IMR-90 (cell line): Measurements from ENCODE around the gene TTC7B. TPM values are rescaled to one million over a fixed set of nuclear protein-coding genes. Genes with fewer than 3 reads are reported as not detected.

Source experiments
- ATAC-seq: fragments of 200-7000 bp; cut with Tn5 transposase; 2 replicates; pipeline ENCODE4 v1.9.1; 2020; ENCODE audit warnings: low read depth, mild to moderate bottlenecking, moderate library complexity
- BruUV-seq: library from RNA; stranded (reverse); fragments of 400-500 nt; replicated peaks from 2 replicates; lab custom pipeline; 2021; lab: Mats Ljungman, UMichigan
- CTCF ChIA-PET: fragments of 300-600 bp; formaldehyde crosslinking; extraction: SDS; loops from one replicate; lab custom pipeline; 2021; ENCODE audit warnings: antibody characterized with exemption; lab: Yijun Ruan, JAX
- POLR2A ChIA-PET: fragments of 300-600 bp; sonication (Branson Sonifier 250); formaldehyde crosslinking; loops from one replicate; lab custom pipeline; 2022; ENCODE audit warnings: antibody characterized with exemption; ENCODE audit not compliant: unreplicated experiment; lab: Charles Lee
- DNase-seq: peaks from one replicate; pipeline ENCODE4 v3.0.0; 2013
- H2AFZ ChIP-seq: replicated peaks from 2 replicates; pipeline ENCODE3; 2013; ENCODE audit warnings: low read length, mild to moderate bottlenecking; ENCODE audit not compliant: poor library complexity
- H2AK5ac ChIP-seq: 2 replicates; pipeline ENCODE4 v1.6.1; 2013; ENCODE audit warnings: low read depth, low read length, inconsistent platforms
- H2AK9ac ChIP-seq: replicated peaks from 2 replicates; pipeline ENCODE3; 2013; ENCODE audit warnings: mild to moderate bottlenecking, low read depth, low read length, moderate library complexity; ENCODE audit not compliant: poor library complexity
- H2BK120ac ChIP-seq: 2 replicates; pipeline ENCODE4 v1.6.1; 2013; ENCODE audit warnings: low read depth, low read length, inconsistent platforms
- H2BK15ac ChIP-seq: 3 replicates; pipeline ENCODE4 v1.6.1; 2013; ENCODE audit warnings: low read depth, low read length, inconsistent platforms
- H2BK20ac ChIP-seq: 2 replicates; pipeline ENCODE4 v1.6.1; 2013; ENCODE audit warnings: low read depth, mild to moderate bottlenecking, inconsistent platforms, low read length, moderate library complexity
- H2BK5ac ChIP-seq: 2 replicates; pipeline ENCODE4 v1.6.1; 2013; ENCODE audit warnings: mild to moderate bottlenecking, low read depth, low read length, inconsistent platforms; ENCODE audit not compliant: poor library complexity, severe bottlenecking
- H3K14ac ChIP-seq: replicated peaks from 2 replicates; pipeline ENCODE4 v1.6.1; 2013; ENCODE audit warnings: low read depth, low read length, inconsistent platforms
- H3K18ac ChIP-seq: 2 replicates; pipeline ENCODE4 v1.6.1; 2013; ENCODE audit warnings: low read depth, low read length, control low read depth
- H3K23ac ChIP-seq: 2 replicates; pipeline ENCODE4 v1.6.1; 2013; ENCODE audit warnings: low read depth, low read length, inconsistent platforms
- H3K27ac ChIP-seq: 2 replicates; pipeline ENCODE4 v1.5.1; 2013; ENCODE audit warnings: mild to moderate bottlenecking, control low read depth, low read length; ENCODE audit not compliant: insufficient read depth
- H3K27me3 ChIP-seq: 2 replicates; pipeline ENCODE4 v1.6.1; 2013; ENCODE audit warnings: low read length; ENCODE audit not compliant: control insufficient read depth, insufficient read depth
- H3K36me3 ChIP-seq: 2 replicates; pipeline ENCODE4 v1.6.1; 2013; ENCODE audit warnings: low read length, mixed read lengths; ENCODE audit not compliant: control insufficient read depth, insufficient read depth
- H3K4ac ChIP-seq: 2 replicates; pipeline ENCODE4 v1.6.1; 2013; ENCODE audit warnings: low read depth, low read length, inconsistent platforms
- H3K4me1 ChIP-seq: 2 replicates; pipeline ENCODE4 v1.6.1; 2013; ENCODE audit warnings: low read length, mixed read lengths; ENCODE audit not compliant: control insufficient read depth, insufficient read depth
- H3K4me2 ChIP-seq: 2 replicates; pipeline ENCODE4 v1.6.1; 2013; ENCODE audit warnings: low read depth, mild to moderate bottlenecking, control low read depth, low read length, moderate library complexity
- H3K4me3 ChIP-seq: 2 replicates; pipeline ENCODE4 v1.5.1; 2013; ENCODE audit warnings: low read depth, mild to moderate bottlenecking, control low read depth, low read length, moderate library complexity; ENCODE audit not compliant: insufficient read depth
- H3K56ac ChIP-seq: 2 replicates; pipeline ENCODE4 v1.6.1; 2013; ENCODE audit warnings: low read length, inconsistent platforms; ENCODE audit not compliant: insufficient read depth; ENCODE audit errors: extremely low read depth
- H3K79me1 ChIP-seq, 2 experiments: 2 replicates each; pipeline ENCODE4 v1.6.1; 2013; ENCODE audit warnings: low read length in 2 of 2, inconsistent platforms in 1 of 2, low read depth in 1 of 2
- H3K9ac ChIP-seq: 2 replicates; pipeline ENCODE4 v1.6.1; 2013; ENCODE audit warnings: low read depth, low read length, control low read depth
- H3K9me1 ChIP-seq: 2 replicates; pipeline ENCODE4 v1.6.1; 2013; ENCODE audit warnings: low read length, inconsistent platforms; ENCODE audit not compliant: insufficient read depth
- H3K9me3 ChIP-seq: 2 replicates; pipeline ENCODE4 v1.6.1; 2013; ENCODE audit warnings: low read length; ENCODE audit not compliant: control insufficient read depth, insufficient read depth
- H4K20me1 ChIP-seq: 2 replicates; pipeline ENCODE4 v1.6.1; 2013; ENCODE audit warnings: low read length, inconsistent platforms; ENCODE audit not compliant: insufficient read depth
- H4K5ac ChIP-seq: 2 replicates; pipeline ENCODE4 v1.6.1; 2013; ENCODE audit warnings: mild to moderate bottlenecking, low read depth, low read length, control low read depth
- H4K8ac ChIP-seq, 2 experiments: 2 replicates each; pipeline ENCODE4 v1.6.1; 2013; ENCODE audit warnings: low read depth in 2 of 2, low read length in 2 of 2, control low read depth in 1 of 2, inconsistent platforms in 1 of 2
- H4K91ac ChIP-seq: 2 replicates; pipeline ENCODE4 v1.6.1; 2013; ENCODE audit warnings: low read depth, low read length, inconsistent platforms; ENCODE audit not compliant: insufficient read depth
- CEBPB ChIP-seq: IDR thresholded peaks from 2 replicates; pipeline ENCODE4 v1.6.1; 2012; ENCODE audit warnings: low read depth, low read length, improper control_type of control experiment
- CHD1 ChIP-seq: IDR thresholded peaks from 2 replicates; pipeline ENCODE4 v1.6.1; 2012; ENCODE audit warnings: low read depth, low read length, improper control_type of control experiment
- MAFK ChIP-seq: IDR thresholded peaks from 2 replicates; pipeline ENCODE4 v1.6.1; 2012; ENCODE audit warnings: low read depth, low read length, improper control_type of control experiment
- MAZ ChIP-seq: IDR thresholded peaks from 2 replicates; pipeline ENCODE4 v1.6.1; 2012; ENCODE audit warnings: low read depth, mild to moderate bottlenecking, low read length, improper control_type of control experiment, moderate library complexity, borderline replicate concordance
- MXI1 ChIP-seq: IDR thresholded peaks from 2 replicates; pipeline ENCODE4 v1.6.1; 2012; ENCODE audit warnings: low read depth, mild to moderate bottlenecking, low read length, moderate library complexity, borderline replicate concordance
- NFE2L2 ChIP-seq: fragments of 150-350 bp; IDR thresholded peaks from 2 replicates; pipeline ENCODE4 v1.6.1; 2016; ENCODE audit warnings: low read depth, mild to moderate bottlenecking, low read length
- POLR2A ChIP-seq: IDR thresholded peaks from 2 replicates; pipeline ENCODE4 v1.6.1; 2012; ENCODE audit warnings: mild to moderate bottlenecking, low read depth, low read length
- RAD21 ChIP-seq: IDR thresholded peaks from 2 replicates; pipeline ENCODE4 v1.6.1; 2012; ENCODE audit warnings: low read length, improper control_type of control experiment
- RCOR1 ChIP-seq: IDR thresholded peaks from 2 replicates; pipeline ENCODE4 v1.6.1; 2012; ENCODE audit warnings: mild to moderate bottlenecking, low read length, improper control_type of control experiment; ENCODE audit not compliant: insufficient replicate concordance
- RFX5 ChIP-seq: IDR thresholded peaks from 2 replicates; pipeline ENCODE4 v1.8.0; 2012; ENCODE audit warnings: low read depth, mild to moderate bottlenecking, low read length, moderate library complexity
- SMC3 ChIP-seq: fragments of 150-350 bp; IDR thresholded peaks from 2 replicates; pipeline ENCODE4 v1.6.1; 2016; ENCODE audit warnings: low read depth, mild to moderate bottlenecking, antibody characterized with exemption, low read length, moderate library complexity
- WGBS, 2 experiments: methylation state at CpG; one replicate each; pipeline versions ENCODE4 v1.1.5 to v1.1.7; 2013; ENCODE audit warnings: missing lambda C conversion rate in 2 of 2; ENCODE audit not compliant: insufficient read length in 1 of 2; ENCODE audit errors: extremely low coverage in 2 of 2; 5-methylcytosine and 5-hydroxymethylcytosine counted together
- dilution Hi-C: fragments of 300-500 bp; cut with HindIII; formaldehyde crosslinking; loops from one replicate; pipeline ENCODE4 v1.14.3; 2018; ENCODE audit warnings: low sequenced_read_pairs; ENCODE audit not compliant: unreplicated experiment
- in situ Hi-C: fragments of 300-500 bp; cut with MboI; formaldehyde crosslinking; loops from 3 replicates; pipeline ENCODE4 v1.14.3; 2019; ENCODE audit warnings: low sequenced_read_pairs, inconsistent platforms, mixed read lengths
- intact Hi-C: fragments of 100-400 bp; cut with micrococcal nuclease; formaldehyde crosslinking; loops from 2 replicates; pipeline ENCODE4 v1.10.0; 2022
- polyA plus RNA-seq, 3 experiments: library from polyadenylated mRNA; depleted of rRNA; stranded (reverse); fragments of >200 nt; gene quantifications; 2 replicates each; pipeline ENCODE4 v1.2.3, GENCODE V29; 2012; ENCODE audit warnings: low replicate concordance in 1 of 3
- total RNA-seq: library from RNA; depleted of rRNA; stranded (reverse); fragments of >200 nt; gene quantifications from 2 replicates; pipeline ENCODE4 v1.2.3, GENCODE V29; 2012
- TF ChIP-seq, protein P1 (sequence below): fragments of 150-350 bp; IDR thresholded peaks from 2 replicates; pipeline ENCODE4 v1.6.1; 2016; ENCODE audit warnings: low read depth, mild to moderate bottlenecking, low read length, moderate library complexity, borderline replicate concordance
- TF ChIP-seq, protein P2 (sequence below): conservative IDR thresholded peaks from 2 replicates; pipeline ENCODE4 v1.5.1; 2012; ENCODE audit warnings: mild to moderate bottlenecking, low read depth, low read length, improper control_type of control experiment
- TF ChIP-seq, protein P3 (sequence below): fragments of 150-350 bp; IDR thresholded peaks from 2 replicates; pipeline ENCODE4 v1.6.1; 2017; ENCODE audit warnings: mild to moderate bottlenecking, antibody characterized with exemption, low read length, low read depth

Gene TTC7B
- total and polyA plus RNA-seq, 2 of the 4 experiments (the other 2 are of a cell fraction), result 18.1 to 35.3 TPM

DNA sequence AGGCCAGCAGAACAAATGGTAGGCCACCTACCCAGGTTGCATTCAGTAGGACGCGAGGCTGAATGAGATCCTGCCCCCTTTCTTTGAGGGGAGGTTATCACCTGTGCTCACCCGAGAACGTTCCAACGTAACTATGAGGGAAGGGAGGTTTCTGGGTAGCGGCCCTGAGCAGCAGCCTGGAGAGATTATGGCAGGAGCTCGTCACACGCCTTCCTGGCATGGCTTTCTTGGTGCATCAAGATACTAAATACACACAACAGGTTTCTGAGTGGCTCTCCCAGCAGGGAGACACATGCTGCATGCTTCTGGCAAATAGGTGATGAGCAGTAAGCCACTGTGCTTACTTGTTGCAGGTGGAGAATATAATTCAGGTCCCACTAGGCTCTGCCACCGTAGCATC, 271.7 kb downstream of the TTC7B start:
- no peak overlapping the region for H2BK15ac ChIP-seq
- no peak overlapping the region for H3K4me3 ChIP-seq
- BruUV-seq, result no TSS peak
- no peak overlapping the region for H4K5ac ChIP-seq
- H4K8ac ChIP-seq, result no peak overlapping the region
- ChIA-PET CTCF (no interaction called here), POLR2A (no interaction called here)
- H3K27me3 ChIP-seq, result no peaks in the 10 kb centered on the region
- dilution Hi-C loops (no loop called here), in situ Hi-C loops (no loop called here), intact Hi-C loops (no loop called here)
- no peak overlapping the region for H2AFZ ChIP-seq
- no peaks in the 10 kb centered on the region for H3K79me1 ChIP-seq
- no CpG with 5 or more reads among the region's 9 CpGs for WGBS, 2 experiments
- H3K4me2 ChIP-seq, result no peak overlapping the region
- H3K23ac ChIP-seq, result no peak overlapping the region
- H2AK5ac ChIP-seq, result no peak overlapping the region
- H3K9me3 ChIP-seq, result no peaks in the 10 kb centered on the region
- TF ChIP-seq POLR2A (no peak), NFE2L2 (no peak), CEBPB (no peak), RCOR1 (no peak), MXI1 (no peak), SMC3 (no peak), CHD1 (no peak), MAZ (no peak), RAD21 (no peak), RFX5 (no peak), MAFK (no peak)
- TF ChIP-seq, protein P1, sequence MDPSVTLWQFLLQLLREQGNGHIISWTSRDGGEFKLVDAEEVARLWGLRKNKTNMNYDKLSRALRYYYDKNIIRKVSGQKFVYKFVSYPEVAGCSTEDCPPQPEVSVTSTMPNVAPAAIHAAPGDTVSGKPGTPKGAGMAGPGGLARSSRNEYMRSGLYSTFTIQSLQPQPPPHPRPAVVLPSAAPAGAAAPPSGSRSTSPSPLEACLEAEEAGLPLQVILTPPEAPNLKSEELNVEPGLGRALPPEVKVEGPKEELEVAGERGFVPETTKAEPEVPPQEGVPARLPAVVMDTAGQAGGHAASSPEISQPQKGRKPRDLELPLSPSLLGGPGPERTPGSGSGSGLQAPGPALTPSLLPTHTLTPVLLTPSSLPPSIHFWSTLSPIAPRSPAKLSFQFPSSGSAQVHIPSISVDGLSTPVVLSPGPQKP, result no peak
- TF ChIP-seq, protein P2, sequence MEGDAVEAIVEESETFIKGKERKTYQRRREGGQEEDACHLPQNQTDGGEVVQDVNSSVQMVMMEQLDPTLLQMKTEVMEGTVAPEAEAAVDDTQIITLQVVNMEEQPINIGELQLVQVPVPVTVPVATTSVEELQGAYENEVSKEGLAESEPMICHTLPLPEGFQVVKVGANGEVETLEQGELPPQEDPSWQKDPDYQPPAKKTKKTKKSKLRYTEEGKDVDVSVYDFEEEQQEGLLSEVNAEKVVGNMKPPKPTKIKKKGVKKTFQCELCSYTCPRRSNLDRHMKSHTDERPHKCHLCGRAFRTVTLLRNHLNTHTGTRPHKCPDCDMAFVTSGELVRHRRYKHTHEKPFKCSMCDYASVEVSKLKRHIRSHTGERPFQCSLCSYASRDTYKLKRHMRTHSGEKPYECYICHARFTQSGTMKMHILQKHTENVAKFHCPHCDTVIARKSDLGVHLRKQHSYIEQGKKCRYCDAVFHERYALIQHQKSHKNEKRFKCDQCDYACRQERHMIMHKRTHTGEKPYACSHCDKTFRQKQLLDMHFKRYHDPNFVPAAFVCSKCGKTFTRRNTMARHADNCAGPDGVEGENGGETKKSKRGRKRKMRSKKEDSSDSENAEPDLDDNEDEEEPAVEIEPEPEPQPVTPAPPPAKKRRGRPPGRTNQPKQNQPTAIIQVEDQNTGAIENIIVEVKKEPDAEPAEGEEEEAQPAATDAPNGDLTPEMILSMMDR, result no peak
- TF ChIP-seq, protein P3, sequence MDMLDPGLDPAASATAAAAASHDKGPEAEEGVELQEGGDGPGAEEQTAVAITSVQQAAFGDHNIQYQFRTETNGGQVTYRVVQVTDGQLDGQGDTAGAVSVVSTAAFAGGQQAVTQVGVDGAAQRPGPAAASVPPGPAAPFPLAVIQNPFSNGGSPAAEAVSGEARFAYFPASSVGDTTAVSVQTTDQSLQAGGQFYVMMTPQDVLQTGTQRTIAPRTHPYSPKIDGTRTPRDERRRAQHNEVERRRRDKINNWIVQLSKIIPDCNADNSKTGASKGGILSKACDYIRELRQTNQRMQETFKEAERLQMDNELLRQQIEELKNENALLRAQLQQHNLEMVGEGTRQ, result no peak
- no peaks in the 10 kb centered on the region for H3K4me1 ChIP-seq
- H2BK120ac ChIP-seq, result no peak overlapping the region
- ATAC-seq (no peak), DNase-seq (no peak)
- no peak overlapping the region for H3K9ac ChIP-seq
- H4K20me1 ChIP-seq, result peaks cover 3% of the 10 kb centered on the region; the same call in 1 of the 2 replicates
- no peak overlapping the region for H3K14ac ChIP-seq
- no peak overlapping the region for H2AK9ac ChIP-seq
- H2BK5ac ChIP-seq, result no peak overlapping the region
- peaks cover 4% of the 10 kb centered on the region; the same call in 1 of the 2 replicates for H3K9me1 ChIP-seq
- no peak overlapping the region for H3K56ac ChIP-seq
- no peak overlapping the region for H4K91ac ChIP-seq
- H3K36me3 ChIP-seq, result peaks cover 4% of the 10 kb centered on the region; the same call in 1 of the 2 replicates
- H3K18ac ChIP-seq, result no peak overlapping the region
- no peak overlapping the region for H3K27ac ChIP-seq
- H2BK20ac ChIP-seq, result no peak overlapping the region
- no peak overlapping the region for H3K4ac ChIP-seq
